HepG2 (cell line): ENCODE measurements around the gene SNHG17. TPM values are rescaled to one million over a fixed set of nuclear protein-coding genes. Genes with fewer than 3 reads are reported as not detected.

Experiments used
- CEBPZ ChIP-seq: IDR thresholded peaks from 2 replicates; pipeline ENCODE4 v1.6.1; 2012; ENCODE audit warnings: low read length, improper control_type of control experiment
- KIAA2018 ChIP-seq: sonication (generic); formaldehyde crosslinking; IDR thresholded peaks from 2 replicates; pipeline ENCODE4 v1.5.0; 2020; ENCODE audit warnings: mild to moderate bottlenecking, missing genetic modification reagents, borderline replicate concordance
- PITX1 ChIP-seq: sonication (generic); formaldehyde crosslinking; IDR thresholded peaks from 2 replicates; pipeline ENCODE4 v1.5.1; 2020; ENCODE audit warnings: mild to moderate bottlenecking, missing genetic modification reagents
- RBFOX2 ChIP-seq: fragments of 200-400 bp; formaldehyde crosslinking; IDR thresholded peaks from 2 replicates; pipeline ENCODE4 v1.6.1; 2017; ENCODE audit warnings: low read depth, mild to moderate bottlenecking, low read length
- ZNF101 ChIP-seq: sonication (generic); formaldehyde crosslinking; IDR thresholded peaks from 2 replicates; pipeline ENCODE4 v1.4.0; 2020; ENCODE audit warnings: mild to moderate bottlenecking, low read depth, missing genetic modification reagents, borderline replicate concordance
- ZNF570 ChIP-seq: sonication (generic); formaldehyde crosslinking; IDR thresholded peaks from 2 replicates; pipeline ENCODE4 v1.4.0; 2020; ENCODE audit warnings: mild to moderate bottlenecking, missing genetic modification reagents, borderline replicate concordance
- ZNF816 ChIP-seq: sonication (generic); formaldehyde crosslinking; IDR thresholded peaks from 2 replicates; pipeline ENCODE4 v1.8.0; 2022; ENCODE audit warnings: missing genetic modification reagents, mild to moderate bottlenecking, borderline replicate concordance
- polyA plus RNA-seq, 8 experiments: library from polyadenylated mRNA; depleted of rRNA in 3 of 8; stranded (reverse) in 7 of 8; unstranded in 1 of 8; fragments of >200 nt; fragmentation: Illumina TruSeq in 4 of 8; extraction: Trizol in 4 of 8; gene quantifications; 2 replicates each; pipeline versions ENCODE4 v1.2.1 to v1.2.3, GENCODE V29; 2011 to 2016; ENCODE audit warnings: low read depth in 4 of 8, missing spikeins in 1 of 8, mixed read lengths in 1 of 8; ENCODE audit not compliant: insufficient read depth in 1 of 8
- total RNA-seq, 5 experiments: library from RNA; depleted of rRNA; stranded (reverse); fragments of >200 nt; fragmentation: Illumina TruSeq; extraction: Trizol; gene quantifications; 2 replicates each; pipeline ENCODE4 v1.2.3, GENCODE V29; 2016; ENCODE audit warnings: low read depth in 1 of 5
- TF ChIP-seq, protein P1 (sequence below): sonication (generic); formaldehyde crosslinking; IDR thresholded peaks from 2 replicates; pipeline ENCODE4 v1.9.0; 2021; ENCODE audit warnings: missing genetic modification reagents, borderline replicate concordance
- TF ChIP-seq, protein P2 (sequence below): sonication (generic); formaldehyde crosslinking; IDR thresholded peaks from 2 replicates; pipeline ENCODE4 v1.4.0; 2020; ENCODE audit warnings: missing genetic modification reagents

SNHG17 gene
- total and polyA plus RNA-seq, 2 of the 13 experiments (the other 11 are each of a cell fraction or from before 2014, with no cell fraction given): 26.2 to 41.2 TPM

GRCh38 chr20:38472513-38473366, 37.6 kb upstream of the SNHG17 start, which contains the start of gene RALGAPB (continued):
- peak; percentile 59; the same call in 1 of the 2 replicates for TF ChIP-seq KIAA2018
- TF ChIP-seq ZNF570: no peak
- no peak for TF ChIP-seq ZNF101 (CRISPR knock-in tag)
- TF ChIP-seq, protein P1, sequence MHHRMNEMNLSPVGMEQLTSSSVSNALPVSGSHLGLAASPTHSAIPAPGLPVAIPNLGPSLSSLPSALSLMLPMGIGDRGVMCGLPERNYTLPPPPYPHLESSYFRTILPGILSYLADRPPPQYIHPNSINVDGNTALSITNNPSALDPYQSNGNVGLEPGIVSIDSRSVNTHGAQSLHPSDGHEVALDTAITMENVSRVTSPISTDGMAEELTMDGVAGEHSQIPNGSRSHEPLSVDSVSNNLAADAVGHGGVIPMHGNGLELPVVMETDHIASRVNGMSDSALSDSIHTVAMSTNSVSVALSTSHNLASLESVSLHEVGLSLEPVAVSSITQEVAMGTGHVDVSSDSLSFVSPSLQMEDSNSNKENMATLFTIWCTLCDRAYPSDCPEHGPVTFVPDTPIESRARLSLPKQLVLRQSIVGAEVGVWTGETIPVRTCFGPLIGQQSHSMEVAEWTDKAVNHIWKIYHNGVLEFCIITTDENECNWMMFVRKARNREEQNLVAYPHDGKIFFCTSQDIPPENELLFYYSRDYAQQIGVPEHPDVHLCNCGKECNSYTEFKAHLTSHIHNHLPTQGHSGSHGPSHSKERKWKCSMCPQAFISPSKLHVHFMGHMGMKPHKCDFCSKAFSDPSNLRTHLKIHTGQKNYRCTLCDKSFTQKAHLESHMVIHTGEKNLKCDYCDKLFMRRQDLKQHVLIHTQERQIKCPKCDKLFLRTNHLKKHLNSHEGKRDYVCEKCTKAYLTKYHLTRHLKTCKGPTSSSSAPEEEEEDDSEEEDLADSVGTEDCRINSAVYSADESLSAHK (CRISPR knock-in tag): no peak
- TF ChIP-seq PITX1: peak; percentile 79
- TF ChIP-seq, protein P2, sequence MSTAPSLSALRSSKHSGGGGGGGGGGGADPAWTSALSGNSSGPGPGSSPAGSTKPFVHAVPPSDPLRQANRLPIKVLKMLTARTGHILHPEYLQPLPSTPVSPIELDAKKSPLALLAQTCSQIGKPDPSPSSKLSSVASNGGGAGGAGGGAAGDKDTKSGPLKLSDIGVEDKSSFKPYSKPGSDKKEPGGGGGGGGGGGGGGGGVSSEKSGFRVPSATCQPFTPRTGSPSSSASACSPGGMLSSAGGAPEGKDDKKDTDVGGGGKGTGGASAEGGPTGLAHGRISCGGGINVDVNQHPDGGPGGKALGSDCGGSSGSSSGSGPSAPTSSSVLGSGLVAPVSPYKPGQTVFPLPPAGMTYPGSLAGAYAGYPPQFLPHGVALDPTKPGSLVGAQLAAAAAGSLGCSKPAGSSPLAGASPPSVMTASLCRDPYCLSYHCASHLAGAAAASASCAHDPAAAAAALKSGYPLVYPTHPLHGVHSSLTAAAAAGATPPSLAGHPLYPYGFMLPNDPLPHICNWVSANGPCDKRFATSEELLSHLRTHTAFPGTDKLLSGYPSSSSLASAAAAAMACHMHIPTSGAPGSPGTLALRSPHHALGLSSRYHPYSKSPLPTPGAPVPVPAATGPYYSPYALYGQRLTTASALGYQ: peak; percentile 81
- no peak for TF ChIP-seq CEBPZ
- TF ChIP-seq RBFOX2: peak; percentile 98
- no peak for TF ChIP-seq ZNF816 (CRISPR knock-in tag)
